Measurements from ENCODE around the gene AKT1S1.

- TF ChIP-seq CTCF (IDR thresholded peaks at IDR 0.05; ENCODE audit: extremely low read depth in 1 of 2, insufficient read depth in 1 of 2, low read depth in 1 of 2, low read length in 2 of 2) = no peak
- peak; percentile 7 for TF ChIP-seq POLR2AphosphoS5 (IDR thresholded peaks at IDR 0.05; ENCODE audit: insufficient read depth, low read depth, low read length)
- TF ChIP-seq MAX (IDR thresholded peaks at IDR 0.05; ENCODE audit: insufficient read depth, insufficient read length) = no peak
- no peak for TF ChIP-seq MYC (IDR thresholded peaks at IDR 0.05; ENCODE audit: low read depth, low read length)
Measured at GRCh38 chr19:49860336-49861102, 16.6 kb downstream of the AKT1S1 start.

Data from endothelial cell of umbilical vein (primary cell).